ENCODE measurements around the gene VPS13D.

VPS13D gene

GRCh38 chr1:12458571-12458970, 228.7 kb downstream of the VPS13D start:
- peaks cover 63% of the 10 kb centered on the region for H3K36me3 ChIP-seq
- no peaks in the 10 kb centered on the region for H3K9me3 ChIP-seq
- no peak for TF ChIP-seq CTCF (IDR thresholded peaks at IDR 0.05)
- H3K27ac ChIP-seq = no peak overlapping the region
- H3K4me1 ChIP-seq (ENCODE audit: control insufficient read depth in 1 of 2, insufficient read depth in 1 of 2, low read depth in 1 of 2, low read length in 1 of 2) = no peaks in the 10 kb centered on the region
- no peak overlapping the region for H3K4me3 ChIP-seq (ENCODE audit: low read depth in 1 of 2, low read length in 1 of 2)
- H3K27me3 ChIP-seq = no peaks in the 10 kb centered on the region

GRCh38 chr1:12460121-12460520, 230.3 kb downstream of the VPS13D start:
- TF ChIP-seq CTCF (IDR thresholded peaks at IDR 0.05) = no peak
- Histone ChIP-seq H3K36me3 (peaks cover 69% of the 10 kb centered on the region), H3K27me3 (no peaks in the 10 kb centered on the region), H3K9me3 (no peaks in the 10 kb centered on the region), H3K4me3 (ENCODE audit: low read depth in 1 of 2, low read length in 1 of 2) (no peak overlapping the region), H3K4me1 (ENCODE audit: control insufficient read depth in 1 of 2, insufficient read depth in 1 of 2, low read depth in 1 of 2, low read length in 1 of 2) (no peaks in the 10 kb centered on the region), H3K27ac (no peak overlapping the region)

DNA sequence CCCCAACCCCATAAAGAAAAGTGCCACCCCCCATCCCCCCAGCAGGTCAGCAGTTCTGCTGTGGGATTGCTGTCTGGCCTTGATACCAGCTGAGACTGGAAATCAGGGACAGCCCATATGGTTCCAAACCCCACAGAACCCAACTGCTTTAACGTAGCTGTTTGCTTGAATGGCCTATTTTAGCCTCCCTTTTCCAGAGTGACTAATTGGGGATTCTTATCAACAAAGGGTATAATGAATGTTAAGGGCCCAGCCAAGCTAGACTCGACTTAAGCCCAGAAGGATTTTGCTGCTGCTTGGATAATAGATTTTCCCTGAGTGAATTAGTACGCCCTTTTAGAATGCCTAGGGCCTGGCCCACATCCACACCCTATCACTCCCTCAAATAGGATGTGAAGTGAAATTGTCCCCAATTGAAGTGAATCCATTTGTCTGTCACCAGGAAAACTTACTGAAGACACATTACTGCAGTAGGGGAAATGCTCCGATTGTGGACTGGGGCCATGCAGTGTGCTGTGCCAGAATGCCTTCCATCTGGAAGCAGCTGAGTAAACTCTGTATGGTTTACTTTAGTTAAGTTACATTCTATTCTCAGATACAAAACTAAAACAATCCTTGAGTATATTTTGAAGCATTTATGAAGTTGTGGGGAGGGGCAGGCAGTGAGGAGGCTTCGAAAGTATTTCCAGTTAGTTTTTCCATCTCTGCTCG, 231.2 kb downstream of the VPS13D start:
- no peak overlapping the region for H3K27ac ChIP-seq
- H3K27me3 ChIP-seq = no peaks in the 10 kb centered on the region
- H3K4me3 ChIP-seq (ENCODE audit: low read depth in 1 of 2, low read length in 1 of 2) = no peak overlapping the region
- H3K36me3 ChIP-seq = peaks cover 72% of the 10 kb centered on the region
- H3K9me3 ChIP-seq = no peaks in the 10 kb centered on the region
- TF ChIP-seq CTCF (IDR thresholded peaks at IDR 0.05) = no peak
- H3K4me1 ChIP-seq (ENCODE audit: control insufficient read depth in 1 of 2, insufficient read depth in 1 of 2, low read depth in 1 of 2, low read length in 1 of 2) = no peaks in the 10 kb centered on the region

DNA sequence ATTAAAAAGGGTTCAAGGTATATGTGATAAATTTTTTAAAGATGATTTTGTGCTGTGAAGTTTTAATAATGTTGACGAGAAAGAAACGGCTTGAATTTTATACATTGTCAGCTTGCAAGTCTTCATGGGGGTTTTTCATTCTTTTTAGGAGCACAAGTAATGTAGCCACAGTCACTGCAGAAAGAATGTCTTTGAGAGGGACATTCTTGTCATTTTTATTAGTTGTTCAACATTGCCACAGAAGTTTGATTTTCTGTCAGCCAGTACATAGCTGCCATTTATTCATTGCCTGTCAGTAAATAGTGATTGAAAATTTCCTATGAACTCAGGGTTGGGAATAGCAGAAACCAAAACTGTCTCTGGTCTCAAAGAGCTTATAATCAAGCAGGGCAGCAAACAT, 231.9 kb downstream of the VPS13D start:
- Histone ChIP-seq H3K9me3 (no peaks in the 10 kb centered on the region), H3K4me1 (ENCODE audit: control insufficient read depth in 1 of 2, insufficient read depth in 1 of 2, low read depth in 1 of 2, low read length in 1 of 2) (no peaks in the 10 kb centered on the region), H3K27ac (no peak overlapping the region), H3K36me3 (peaks cover 66% of the 10 kb centered on the region), H3K27me3 (no peaks in the 10 kb centered on the region), H3K4me3 (ENCODE audit: low read depth in 1 of 2, low read length in 1 of 2) (no peak overlapping the region)
- TF ChIP-seq CTCF (IDR thresholded peaks at IDR 0.05) = no peak

DNA sequence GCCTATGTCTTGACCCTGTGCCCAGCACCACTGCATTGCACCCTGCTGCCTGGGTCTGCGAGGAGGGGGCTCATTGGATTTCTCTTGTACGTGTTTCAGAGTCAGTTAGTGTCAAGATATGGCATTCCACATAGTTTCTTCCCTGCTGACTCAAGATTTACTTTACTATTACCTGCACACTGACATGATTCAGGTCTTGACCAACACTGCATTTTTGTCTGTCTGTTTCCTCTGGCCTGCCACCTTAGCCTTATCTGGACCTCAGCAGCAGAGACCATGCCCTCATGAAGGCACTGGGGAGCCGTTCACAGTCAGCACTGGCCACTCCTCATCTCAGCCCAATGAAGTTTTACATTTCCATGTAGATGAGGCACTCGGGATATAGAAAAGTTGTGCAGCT, 232.8 kb downstream of the VPS13D start:
- no peak for TF ChIP-seq CTCF (IDR thresholded peaks at IDR 0.05)
- Histone ChIP-seq H3K4me3 (ENCODE audit: low read depth in 1 of 2, low read length in 1 of 2) (no peak overlapping the region), H3K27ac (no peak overlapping the region), H3K4me1 (ENCODE audit: control insufficient read depth in 1 of 2, insufficient read depth in 1 of 2, low read depth in 1 of 2, low read length in 1 of 2) (no peaks in the 10 kb centered on the region), H3K36me3 (peaks cover 58% of the 10 kb centered on the region), H3K27me3 (no peaks in the 10 kb centered on the region), H3K9me3 (no peaks in the 10 kb centered on the region)
